ENCODE data around the gene ESR1.

The ESR1 gene

GRCh38 chr6:151807513-151808370 lies at the start of gene ESR1:
Gene ESR1, plus strand, starts transcription at chr6:151807682. Its CDS starts 231 bp downstream, at chr6:151807913.
- peak within 1 kb of the TSS in 1 of 2 donors; percentile 15 for H3K4me3 ChIP-seq (replicated peaks in 1 of 2; ENCODE audit: low read depth in 2 of 2, low read length in 2 of 2)
- TF ChIP-seq CTCF (IDR thresholded peaks at IDR 0.05; ENCODE audit: low read depth, low read length): no peak
- peak; percentile 29 to 35 for DNase-seq (ENCODE audit: low read depth in 2 of 2)

- DNase-seq (ENCODE audit: low read depth in 2 of 2): no peak
- no peak for TF ChIP-seq CTCF (IDR thresholded peaks at IDR 0.05; ENCODE audit: low read depth, low read length)
These were observed 47.0 kb upstream of the ESR1 start for GRCh38 chr6:151760486-151760885.

GRCh38 chr6:151761851-151762250 lies 45.6 kb upstream of the ESR1 start:
- H3K4me3 ChIP-seq (replicated peaks in 1 of 2; ENCODE audit: low read depth in 2 of 2, low read length in 2 of 2): no peak overlapping the region
- no peak for TF ChIP-seq CTCF (IDR thresholded peaks at IDR 0.05; ENCODE audit: low read depth, low read length)
- no peak for DNase-seq (ENCODE audit: low read depth in 2 of 2)

More at GRCh38 chr6:151760486-151760885, 47.0 kb upstream of the ESR1 start:
- no peak overlapping the region for H3K4me3 ChIP-seq (replicated peaks in 1 of 2; ENCODE audit: low read depth in 2 of 2, low read length in 2 of 2)

GRCh38 chr6:151762817-151763216 lies 44.7 kb upstream of the ESR1 start:
- DNase-seq (ENCODE audit: low read depth in 2 of 2): no peak
- TF ChIP-seq CTCF (IDR thresholded peaks at IDR 0.05; ENCODE audit: low read depth, low read length): no peak
- peak overlapping the region in 1 of 2 donors; percentile 50 for H3K4me3 ChIP-seq (replicated peaks in 1 of 2; ENCODE audit: low read depth in 2 of 2, low read length in 2 of 2)

- DNase-seq (ENCODE audit: low read depth in 2 of 2): peak; percentile 49 to 75
- peak overlapping the region in 1 of 2 donors; percentile 50 for H3K4me3 ChIP-seq (replicated peaks in 1 of 2; ENCODE audit: low read depth in 2 of 2, low read length in 2 of 2)
- TF ChIP-seq CTCF (IDR thresholded peaks at IDR 0.05; ENCODE audit: low read depth, low read length): peak; percentile 69
These were observed 44.2 kb upstream of the ESR1 start for GRCh38 chr6:151763303-151763702.

GRCh38 chr6:151763938-151764680 lies 43.4 kb upstream of the ESR1 start:
- peak; percentile 91 for TF ChIP-seq CTCF (IDR thresholded peaks at IDR 0.05; ENCODE audit: low read depth, low read length)
- DNase-seq (ENCODE audit: low read depth in 2 of 2): peak; percentile 92 to 96
- H3K4me3 ChIP-seq (replicated peaks in 1 of 2; ENCODE audit: low read depth in 2 of 2, low read length in 2 of 2): peak overlapping the region in 1 of 2 donors; percentile 50

Data from cardiac fibroblast (primary cell).